HUDEP-2 (cell line): ENCODE results near the gene TMEM43.
A peak's percentile ranks its signal among the peaks of the same experiment; 100 is the strongest.

Experiments used
- DNase-seq, 76 experiments: peaks; one replicate each; lab custom pipeline; 2025; ENCODE audit not compliant: unreplicated experiment in 76 of 76; lab: John Stamatoyannopoulos, UW

TMEM43 gene

DNA sequence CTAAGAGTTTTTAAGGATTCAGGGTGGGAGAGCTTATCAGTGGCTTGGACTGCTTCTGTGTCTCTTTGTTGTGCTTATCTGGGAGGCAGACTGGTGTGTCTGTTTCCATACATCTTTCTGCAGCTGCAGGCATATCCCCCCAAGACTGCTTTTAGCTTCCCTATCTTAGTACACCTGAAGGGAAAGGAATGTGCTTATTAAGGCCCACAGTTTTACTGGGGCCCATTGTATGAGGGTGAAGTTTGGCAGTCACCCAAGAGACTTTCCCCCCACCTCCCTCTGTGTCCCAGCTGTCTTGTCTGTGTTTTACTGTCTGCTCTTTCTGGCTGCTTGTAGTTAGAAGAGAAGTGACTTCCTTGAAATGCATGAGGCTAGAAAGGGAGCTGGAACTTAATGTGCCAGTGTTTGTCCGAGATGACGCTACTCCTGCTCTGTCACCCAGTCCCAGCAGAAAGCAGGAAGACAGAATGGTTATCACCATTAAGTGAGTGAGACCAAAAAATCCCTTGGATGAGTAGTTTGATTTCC, 3.9 kb upstream of the TMEM43 start:
- DNase-seq, result peak in 21 of 76 experiments; percentile 6 to 52 (median 19)

DNA sequence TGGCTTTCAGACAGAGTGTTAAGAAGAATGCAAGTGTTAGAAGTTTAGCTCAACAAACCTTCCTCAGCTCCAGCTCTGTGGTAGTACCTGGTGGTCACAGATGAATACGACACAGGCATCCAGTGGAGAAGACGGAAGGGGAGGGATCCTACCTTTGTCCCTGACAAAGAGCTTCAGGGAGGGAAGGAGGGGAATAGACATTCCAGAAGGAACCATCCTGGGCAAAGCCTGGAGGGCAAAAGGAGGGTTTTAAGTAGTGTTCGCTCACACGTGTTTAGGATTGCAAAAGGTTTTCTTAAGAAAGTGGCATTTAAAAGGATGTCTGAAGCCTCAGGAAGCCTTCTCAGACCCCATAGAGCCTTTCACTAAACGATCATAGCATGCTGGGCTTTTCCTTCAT, 3.0 kb upstream of the TMEM43 start:
- DNase-seq, result no peak

DNA sequence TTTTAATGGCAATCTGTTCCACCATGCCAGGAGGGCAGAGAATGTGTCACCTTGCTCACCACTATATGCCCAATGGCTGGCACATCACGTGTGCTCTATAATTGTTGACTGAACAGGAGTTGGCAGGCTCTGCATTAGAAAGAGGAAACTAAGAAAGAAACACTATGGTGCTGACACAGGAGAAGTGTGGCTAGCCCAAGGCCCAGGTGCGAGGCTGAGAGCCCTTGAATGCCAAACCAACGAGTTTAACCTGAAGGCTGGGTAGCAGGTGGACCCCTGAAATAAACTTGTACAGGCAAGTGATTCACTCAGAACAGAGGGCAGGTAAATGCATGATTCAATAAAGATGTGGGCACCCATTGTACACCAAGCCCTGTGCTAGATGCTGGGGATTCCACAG, 2.6 kb upstream of the TMEM43 start:
- DNase-seq, result peak in 1 of 76 experiments; percentile 4

- DNase-seq, result no peak
Measured at GRCh38 chr3:14123308-14124222, 1.3 kb upstream of the TMEM43 start.

DNA sequence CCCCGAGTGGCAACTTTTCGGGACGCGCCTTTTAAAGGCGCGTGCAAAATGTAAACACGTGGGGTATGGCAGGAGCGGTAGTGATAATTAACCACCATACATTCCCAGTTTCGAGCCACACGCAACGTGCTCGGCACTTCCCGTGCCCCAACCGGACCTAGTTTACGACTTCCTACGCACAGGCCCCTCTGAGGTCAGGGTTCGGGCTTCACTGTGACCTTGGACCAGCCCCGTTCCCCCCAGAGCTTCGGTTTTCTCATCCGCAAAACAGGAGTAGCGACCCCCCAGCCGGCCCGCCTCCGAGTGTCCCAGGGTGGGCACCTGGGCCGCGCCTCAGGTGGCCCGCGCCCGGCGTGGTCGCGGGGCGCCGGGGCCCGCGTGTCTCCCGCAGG, 633 bp upstream of the TMEM43 start:
- peak in 67 of 76 experiments; percentile 1 to 65 (median 42) for DNase-seq

- DNase-seq, result peak in 40 of 76 experiments; percentile 34 to 94 (median 84)
Measured at GRCh38 chr3:14125193-14126016, 553 bp downstream of the TMEM43 start.

DNA sequence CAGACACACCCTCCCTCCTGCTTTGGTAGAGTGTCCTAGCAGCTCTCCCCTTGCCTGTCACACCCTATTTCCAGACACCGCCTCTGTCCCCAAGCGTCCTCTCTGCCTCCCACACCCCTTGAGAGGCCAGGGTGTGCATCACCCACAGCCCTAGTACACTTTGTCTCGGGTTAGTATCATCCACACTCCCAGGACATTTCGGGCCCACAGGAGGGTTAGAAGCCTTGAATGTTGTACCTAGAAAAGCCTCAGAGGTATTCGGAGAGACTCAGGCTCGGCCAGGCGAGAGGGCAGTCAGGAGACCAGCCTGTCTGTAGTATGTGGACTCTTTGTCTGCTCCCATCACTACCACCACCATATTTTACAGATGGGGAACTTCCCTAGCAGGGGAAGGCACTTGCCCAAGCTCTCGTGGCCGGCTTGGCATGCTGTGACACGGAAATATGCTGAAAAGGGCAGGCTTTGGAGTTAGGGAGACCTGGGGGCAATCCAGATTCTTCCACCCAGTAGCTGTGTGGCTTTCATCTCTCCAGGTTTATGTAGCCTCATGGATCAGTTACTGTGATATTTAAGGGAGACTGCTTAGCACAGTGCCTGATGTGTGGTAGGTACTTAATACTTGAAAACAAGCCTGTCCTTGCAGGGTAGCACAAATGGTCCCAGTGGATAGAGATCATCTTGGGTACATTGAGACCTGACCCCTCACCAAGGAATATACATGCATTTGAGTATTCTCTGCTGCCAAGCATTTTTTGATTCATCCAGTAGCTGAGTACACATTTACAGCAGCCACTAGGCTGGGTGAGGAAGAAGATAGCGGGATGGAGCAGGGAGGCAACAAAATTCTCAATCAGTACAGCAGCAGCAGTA, 1.4 kb downstream of the TMEM43 start:
- peak in 37 of 76 experiments; percentile 33 to 94 (median 84) for DNase-seq

DNA sequence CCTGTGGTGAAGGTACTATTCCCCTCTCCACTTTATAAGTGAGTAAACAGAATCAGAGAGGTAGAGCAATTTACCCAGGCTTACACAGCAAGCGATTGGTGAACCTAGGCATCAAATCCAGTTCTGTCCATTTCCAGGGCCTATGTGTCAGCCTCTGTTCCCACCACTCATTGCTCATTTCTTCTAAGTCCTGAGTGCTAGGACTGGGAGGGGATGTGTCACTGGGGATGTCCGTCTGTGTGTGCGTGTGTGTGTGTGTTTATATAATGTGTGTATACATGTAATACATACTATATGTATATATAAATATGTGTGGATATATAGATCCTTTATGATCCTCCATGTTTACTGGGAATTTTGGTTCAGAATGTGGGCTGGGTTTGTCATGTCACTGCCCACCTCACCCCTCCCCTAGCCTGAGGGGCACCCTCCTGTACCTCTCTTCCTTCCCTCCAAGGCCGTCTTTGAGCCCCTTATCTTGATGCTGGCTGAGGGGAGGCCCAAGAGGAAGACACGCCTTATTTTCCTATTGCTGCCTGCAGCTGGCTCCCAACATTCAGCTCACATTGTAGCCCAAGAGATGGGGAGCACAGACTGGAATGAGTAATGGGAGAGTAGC, 2.1 kb downstream of the TMEM43 start:
- DNase-seq, result peak in 1 of 76 experiments; percentile 15

DNA sequence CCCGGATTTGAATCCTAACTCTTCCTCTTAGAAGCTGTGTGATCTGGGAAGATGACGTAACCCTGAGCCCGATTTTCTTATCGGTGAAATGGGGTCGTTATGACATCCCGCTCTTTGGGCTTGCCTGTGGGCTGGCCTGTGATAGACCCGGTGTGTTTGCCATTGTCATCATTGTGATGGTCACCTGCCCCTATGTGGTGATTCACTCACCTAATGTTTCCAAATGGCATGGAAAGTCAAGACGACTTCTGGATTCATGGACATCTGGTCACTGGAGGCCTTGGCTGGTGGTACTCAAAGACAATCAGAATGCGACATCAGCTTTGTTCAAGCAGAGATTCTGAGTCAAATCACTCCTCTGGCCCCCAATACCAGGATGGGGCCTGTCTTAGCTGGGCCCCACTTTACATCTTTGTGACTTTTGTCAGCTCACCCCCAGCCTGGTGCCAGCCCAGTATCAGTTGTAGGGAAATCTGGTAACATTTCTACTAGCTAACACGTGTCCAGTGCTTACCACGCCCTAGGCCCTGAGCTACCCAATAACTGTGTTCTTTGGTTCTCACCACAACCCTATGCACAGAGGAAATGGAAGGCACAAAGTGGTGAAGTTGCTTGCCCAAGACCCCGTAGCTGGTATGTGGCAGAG, 2.8 kb downstream of the TMEM43 start:
- DNase-seq, result no peak

DNA sequence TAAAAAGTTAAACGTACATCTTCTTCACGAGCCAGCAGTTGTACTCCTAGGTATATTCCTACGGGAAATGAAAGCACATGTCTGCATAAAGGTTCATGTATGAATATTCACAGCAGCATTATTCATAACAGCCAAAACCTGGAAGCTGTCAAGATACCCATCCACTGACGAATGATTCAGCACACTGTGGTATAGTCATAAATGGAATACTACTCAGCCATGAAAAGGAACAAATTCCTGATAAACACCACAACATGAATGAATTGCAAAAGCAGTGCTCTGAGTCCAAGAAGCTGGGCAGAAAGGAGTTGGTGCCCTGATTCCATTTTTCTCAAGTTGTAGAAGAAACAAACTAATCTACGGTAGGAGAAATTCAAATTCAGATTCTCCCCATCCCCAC, 3.9 kb downstream of the TMEM43 start:
- DNase-seq, result no peak

GRCh38 chr3:14129296-14129695, 4.4 kb downstream of the TMEM43 start:
- DNase-seq, result no peak

- no peak for DNase-seq
Measured at GRCh38 chr3:14130230-14130629, 5.4 kb downstream of the TMEM43 start.

DNA sequence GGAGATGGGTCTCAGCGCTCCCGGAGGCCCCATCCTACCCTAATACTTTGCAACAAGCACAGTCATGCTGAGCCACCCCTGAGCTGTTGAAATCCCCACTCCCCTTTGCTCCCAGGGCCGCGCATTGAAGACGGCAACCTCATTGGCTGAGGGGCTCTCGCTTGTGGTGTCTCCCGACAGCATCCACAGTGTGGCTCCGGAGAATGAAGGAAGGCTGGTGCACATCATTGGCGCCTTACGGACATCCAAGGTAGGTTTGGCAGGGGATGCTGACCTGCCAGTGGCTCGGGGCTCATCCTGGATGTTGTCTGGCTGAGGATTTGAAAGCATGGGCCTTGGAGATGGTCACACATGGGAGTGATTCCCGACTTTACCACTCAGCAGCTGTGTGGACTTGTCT, 5.9 kb downstream of the TMEM43 start:
- no peak for DNase-seq

DNA sequence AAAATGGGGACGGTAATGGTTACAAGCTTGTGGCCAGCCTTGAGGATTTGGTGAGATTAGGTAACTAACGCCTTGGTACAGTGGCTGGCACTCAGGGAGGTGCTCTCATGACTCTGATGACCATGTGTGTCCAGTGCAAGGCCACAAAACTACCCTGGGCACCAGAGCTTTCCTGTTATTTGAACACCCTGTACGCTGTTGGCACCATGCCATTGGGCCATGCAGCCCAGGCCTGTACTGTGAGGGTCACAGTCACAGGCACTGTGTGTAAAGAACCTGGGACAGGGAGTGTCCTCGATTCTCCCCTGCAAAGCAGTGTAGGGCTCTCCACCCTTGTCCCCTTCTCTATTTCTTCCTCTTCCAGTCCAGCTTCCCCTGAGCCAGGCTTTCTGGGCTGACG, 6.3 kb downstream of the TMEM43 start:
- DNase-seq, result no peak

GRCh38 chr3:14132120-14132519, 7.3 kb downstream of the TMEM43 start:
- no peak for DNase-seq

- no peak for DNase-seq
Measured at GRCh38 chr3:14132689-14133088, 7.8 kb downstream of the TMEM43 start.

DNA sequence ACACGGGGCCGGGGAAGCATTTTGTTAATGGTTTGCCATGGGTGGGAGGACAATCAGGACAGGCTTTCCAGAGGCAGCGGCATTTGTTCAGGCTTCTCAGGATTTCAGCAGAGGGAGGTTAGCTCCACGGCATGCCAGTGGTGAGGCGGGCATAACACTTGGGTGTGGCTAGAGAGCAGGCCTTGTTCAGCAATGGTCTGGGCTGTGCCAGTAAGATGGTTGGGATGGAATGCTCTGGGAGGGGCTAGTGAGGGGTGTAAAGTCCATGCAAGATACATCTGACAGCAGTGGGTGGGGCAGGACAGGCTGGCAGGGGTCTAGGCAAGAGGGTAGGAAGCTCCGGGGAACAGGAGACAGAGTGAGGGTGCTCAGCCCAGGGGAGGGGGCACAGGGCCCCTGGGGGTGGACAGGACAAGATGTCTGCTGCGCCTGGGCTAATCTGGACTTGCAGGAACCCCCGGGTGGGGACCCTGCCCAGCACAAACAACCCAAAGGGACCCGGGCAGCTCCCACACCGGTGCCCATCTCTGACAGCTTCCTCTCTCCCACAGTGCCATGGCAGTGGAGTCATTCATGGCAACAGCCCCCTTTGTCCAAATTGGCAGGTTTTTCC, 8.4 kb downstream of the TMEM43 start:
- no peak for DNase-seq

DNA sequence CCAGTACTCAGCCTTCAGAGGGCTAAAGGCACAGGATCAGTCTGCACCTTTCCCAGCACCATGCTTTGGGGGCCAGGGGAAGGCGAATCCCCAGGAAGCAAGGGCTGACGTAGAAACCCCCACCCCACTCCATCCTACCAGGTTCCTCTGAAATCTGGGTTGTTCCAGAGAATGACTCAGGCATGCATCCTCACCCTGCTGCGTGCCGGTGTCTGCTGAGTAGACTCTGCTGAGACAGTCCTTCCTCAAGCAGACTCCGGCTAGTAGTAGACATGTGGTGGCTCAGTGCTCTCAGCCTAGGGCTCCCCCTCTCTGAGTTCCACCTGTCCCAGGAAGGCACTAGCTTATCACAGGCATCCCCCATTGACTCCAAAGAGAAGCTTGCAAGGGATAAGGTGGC, 9.0 kb downstream of the TMEM43 start:
- DNase-seq, result no peak

GRCh38 chr3:14134291-14134690, 9.4 kb downstream of the TMEM43 start:
- DNase-seq, result no peak
